T47D (cell line): ENCODE data around the gene KANK2.
"Not testable (repeated sequence)": the region's sequence is repeated elsewhere in the genome, so short reads cannot be mapped to it uniquely, and the experiment has no call there.

ENCODE experiments used
- DNase-seq, 2 experiments: peaks; one replicate each; pipeline versions ENCODE4 v3.0.0 to v3.0.0-alpha.2; 2011 to 2012; ENCODE audit warnings: low read depth in 1 of 2, low spot score in 1 of 2
- JUND ChIP-seq: IDR thresholded peaks from 2 replicates; pipeline ENCODE4 v1.6.1; 2012; ENCODE audit warnings: low read depth
- in situ Hi-C: cut with HindIII; loops from 2 replicates; pipeline ENCODE4 v1.10.0; 2016; ENCODE audit warnings: low sequenced_read_pairs, low pct_unique_long_range_greater_than_20kb

Gene KANK2

GRCh38 chr19:11169896-11170678, 27.3 kb downstream of the KANK2 start:
- in situ Hi-C loops, result no loop called here
- DNase-seq, result no peak
- TF ChIP-seq JUND, result no peak

GRCh38 chr19:11168568-11168967, 28.8 kb downstream of the KANK2 start:
- no peak for DNase-seq
- no peak for TF ChIP-seq JUND
- in situ Hi-C loops, result no loop called here

- no peak for TF ChIP-seq JUND
- DNase-seq, result no peak
- in situ Hi-C loops, result no loop called here
Observed at GRCh38 chr19:11166281-11167142, 30.8 kb downstream of the KANK2 start.

- no peak for TF ChIP-seq JUND
- no peak for DNase-seq
- in situ Hi-C loops, result no loop called here
Observed at GRCh38 chr19:11165486-11166030, 31.8 kb downstream of the KANK2 start.

- in situ Hi-C loops, result no loop called here
- no peak for DNase-seq
- no peak for TF ChIP-seq JUND
Observed at GRCh38 chr19:11164879-11165406, 32.4 kb downstream of the KANK2 start.

GRCh38 chr19:11164296-11164695, 33.0 kb downstream of the KANK2 start:
- TF ChIP-seq JUND, result no peak
- in situ Hi-C loops, result no loop called here
- no peak for DNase-seq

- in situ Hi-C loops, DNase-seq: not testable (repeated sequence)
Observed at GRCh38 chr19:11160440-11160768, 36.9 kb downstream of the KANK2 start.

- DNase-seq, result no peak
- no peak for TF ChIP-seq JUND
- in situ Hi-C loops, result no loop called here
Observed at GRCh38 chr19:11159598-11160439, 37.5 kb downstream of the KANK2 start.

- in situ Hi-C loops, result no loop called here
- peak; percentile 97 for DNase-seq
- TF ChIP-seq JUND, result no peak
Observed at GRCh38 chr19:11155373-11156120, 41.8 kb downstream of the KANK2 start, which contains the start of gene SPC24. Gene SPC24 (minus strand): TSS chr19:11155782. CDS start chr19:11155776, 6 bp downstream.

- no peak for DNase-seq
- TF ChIP-seq JUND, result no peak
- in situ Hi-C loops, result no loop called here
Observed at GRCh38 chr19:11154683-11155047, 42.7 kb downstream of the KANK2 start.

- peak in 1 of 2 experiments; percentile 46 for DNase-seq
- TF ChIP-seq JUND, result no peak
Observed at GRCh38 chr19:11152318-11153062, 44.9 kb downstream of the KANK2 start.

More at GRCh38 chr19:11152318-11153062, 44.9 kb downstream of the KANK2 start:
- in situ Hi-C loops, result no loop called here
